ENCODE measurements around the gene PSD. TPM values are rescaled to one million over a fixed set of nuclear protein-coding genes. Genes with fewer than 3 reads are reported as not detected.

The PSD gene
- total and polyA plus RNA-seq, 10 of the 15 experiments (the other 5 are each of a cell fraction or from before 2014, with no cell fraction given), result 0.11 to 2.0 (median 0.49) TPM; not detected in 2

DNA sequence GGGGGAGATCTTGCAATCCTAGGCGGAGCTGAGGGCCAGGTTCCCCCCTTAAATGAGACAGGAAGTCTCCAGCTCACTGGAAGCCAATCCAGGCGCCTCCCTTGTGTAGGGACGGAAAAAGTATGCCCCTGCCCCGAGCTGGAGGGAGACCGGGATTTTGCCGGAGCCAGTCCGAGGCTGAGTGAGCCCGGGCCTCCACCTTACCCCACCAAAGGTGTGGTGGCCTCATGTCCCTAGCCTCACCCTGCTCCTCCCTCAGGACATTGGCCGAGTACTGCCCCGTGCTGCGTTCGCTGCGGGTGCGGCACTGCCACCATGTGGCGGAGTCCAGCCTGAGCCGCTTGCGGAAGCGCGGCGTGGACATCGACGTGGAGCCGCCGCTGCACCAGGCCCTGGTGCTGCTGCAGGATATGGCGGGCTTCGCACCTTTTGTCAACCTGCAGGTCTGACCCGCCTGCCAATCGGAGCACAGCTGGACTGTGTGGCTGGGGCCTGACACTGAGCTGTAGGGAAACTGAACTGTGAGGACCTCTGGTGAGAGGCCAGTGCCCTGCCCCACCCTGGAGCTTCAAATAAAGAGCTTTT, 4.1 kb upstream of the PSD start (continued):
- TF ChIP-seq MXI1 (IDR thresholded peaks at IDR 0.05; ENCODE audit: low read depth, low read length) (peak; percentile 36; the same call in 1 of the 2 replicates), SMAD5 (IDR thresholded peaks at IDR 0.05; ENCODE audit: low read depth) (no peak), HDGF (IDR thresholded peaks at IDR 0.05) (peak; percentile 71), TAF1 (IDR thresholded peaks at IDR 0.05; ENCODE audit: borderline replicate concordance, low read depth, low read length) (no peak), CREM (IDR thresholded peaks at IDR 0.05; ENCODE audit: low read depth) (peak; percentile 49; the same call in 1 of the 2 replicates), CBX5 (IDR thresholded peaks at IDR 0.05; ENCODE audit: low read depth) (no peak), POLR2A (IDR thresholded peaks at IDR 0.05; ENCODE audit: low read depth, low read length) (peak; percentile 62), CREB1 (IDR thresholded peaks at IDR 0.05; ENCODE audit: low read depth) (0 out of 2 replicates have a peak, but pooled peaks have one; percentile 11), PML (IDR thresholded peaks at IDR 0.05; ENCODE audit: low read length) (no peak), RUNX3 (IDR thresholded peaks at IDR 0.05; ENCODE audit: low read length) (peak; percentile 31; the same call in 1 of the 2 replicates), WRNIP1 (IDR thresholded peaks at IDR 0.05; ENCODE audit: borderline replicate concordance, low read depth, low read length) (no peak), SPI1 (IDR thresholded peaks at IDR 0.05; ENCODE audit: borderline replicate concordance, insufficient read depth, low read depth, low read length) (peak; percentile 6; the same call in 1 of the 2 replicates), FOS (IDR thresholded peaks at IDR 0.05; ENCODE audit: borderline replicate concordance, extremely low read depth, insufficient read length) (no peak), ETV6 (conservative IDR thresholded peaks at IDR 0.05 in 1 of 2, IDR thresholded peaks at IDR 0.05 in 1 of 2; ENCODE audit: borderline replicate concordance in 1 of 2, low read depth in 1 of 2) (peak in 1 of 2 experiments; percentile 47; a peak in 1 of 4 replicates), GATAD2B (conservative IDR thresholded peaks at IDR 0.05; ENCODE audit: low read depth) (0 out of 2 replicates have a peak, but pooled peaks have one; percentile 28), CHD2 (IDR thresholded peaks at IDR 0.05; ENCODE audit: borderline replicate concordance, low read depth, low read length) (no peak), SMC3 (IDR thresholded peaks at IDR 0.05; ENCODE audit: borderline replicate concordance, low read length) (peak; percentile 58), ZNF384 (IDR thresholded peaks at IDR 0.05; ENCODE audit: borderline replicate concordance, low read depth, low read length) (no peak), MYC (IDR thresholded peaks at IDR 0.05; ENCODE audit: insufficient read depth, insufficient read length, insufficient replicate concordance, low read length, severe bottlenecking) (peak; percentile 42), RBBP5 (conservative IDR thresholded peaks at IDR 0.05) (no peak)
- TF ChIP-seq, protein P1, sequence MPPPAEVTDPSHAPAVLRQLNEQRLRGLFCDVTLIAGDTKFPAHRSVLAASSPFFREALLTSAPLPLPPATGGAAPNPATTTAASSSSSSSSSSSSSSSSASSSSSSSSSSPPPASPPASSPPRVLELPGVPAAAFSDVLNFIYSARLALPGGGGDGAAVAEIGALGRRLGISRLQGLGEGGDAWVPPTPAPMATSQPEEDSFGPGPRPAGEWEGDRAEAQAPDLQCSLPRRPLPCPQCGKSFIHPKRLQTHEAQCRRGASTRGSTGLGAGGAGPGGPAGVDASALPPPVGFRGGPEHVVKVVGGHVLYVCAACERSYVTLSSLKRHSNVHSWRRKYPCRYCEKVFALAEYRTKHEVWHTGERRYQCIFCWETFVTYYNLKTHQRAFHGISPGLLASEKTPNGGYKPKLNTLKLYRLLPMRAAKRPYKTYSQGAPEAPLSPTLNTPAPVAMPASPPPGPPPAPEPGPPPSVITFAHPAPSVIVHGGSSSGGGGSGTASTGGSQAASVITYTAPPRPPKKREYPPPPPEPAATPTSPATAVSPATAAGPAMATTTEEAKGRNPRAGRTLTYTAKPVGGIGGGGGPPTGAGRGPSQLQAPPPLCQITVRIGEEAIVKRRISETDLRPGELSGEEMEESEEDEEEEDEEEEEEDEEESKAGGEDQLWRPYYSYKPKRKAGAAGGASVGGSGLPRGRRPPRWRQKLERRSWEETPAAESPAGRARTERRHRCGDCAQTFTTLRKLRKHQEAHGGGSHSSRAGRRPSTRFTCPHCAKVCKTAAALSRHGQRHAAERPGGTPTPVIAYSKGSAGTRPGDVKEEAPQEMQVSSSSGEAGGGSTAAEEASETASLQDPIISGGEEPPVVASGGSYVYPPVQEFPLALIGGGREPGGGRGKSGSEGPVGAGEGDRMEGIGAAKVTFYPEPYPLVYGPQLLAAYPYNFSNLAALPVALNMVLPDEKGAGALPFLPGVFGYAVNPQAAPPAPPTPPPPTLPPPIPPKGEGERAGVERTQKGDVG (CRISPR knock-in tag; IDR thresholded peaks at IDR 0.05), result no peak
- TF ChIP-seq, protein P2, sequence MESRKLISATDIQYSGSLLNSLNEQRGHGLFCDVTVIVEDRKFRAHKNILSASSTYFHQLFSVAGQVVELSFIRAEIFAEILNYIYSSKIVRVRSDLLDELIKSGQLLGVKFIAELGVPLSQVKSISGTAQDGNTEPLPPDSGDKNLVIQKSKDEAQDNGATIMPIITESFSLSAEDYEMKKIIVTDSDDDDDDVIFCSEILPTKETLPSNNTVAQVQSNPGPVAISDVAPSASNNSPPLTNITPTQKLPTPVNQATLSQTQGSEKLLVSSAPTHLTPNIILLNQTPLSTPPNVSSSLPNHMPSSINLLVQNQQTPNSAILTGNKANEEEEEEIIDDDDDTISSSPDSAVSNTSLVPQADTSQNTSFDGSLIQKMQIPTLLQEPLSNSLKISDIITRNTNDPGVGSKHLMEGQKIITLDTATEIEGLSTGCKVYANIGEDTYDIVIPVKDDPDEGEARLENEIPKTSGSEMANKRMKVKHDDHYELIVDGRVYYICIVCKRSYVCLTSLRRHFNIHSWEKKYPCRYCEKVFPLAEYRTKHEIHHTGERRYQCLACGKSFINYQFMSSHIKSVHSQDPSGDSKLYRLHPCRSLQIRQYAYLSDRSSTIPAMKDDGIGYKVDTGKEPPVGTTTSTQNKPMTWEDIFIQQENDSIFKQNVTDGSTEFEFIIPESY (IDR thresholded peaks at IDR 0.05), result peak; percentile 99
- TF ChIP-seq, protein P3, sequence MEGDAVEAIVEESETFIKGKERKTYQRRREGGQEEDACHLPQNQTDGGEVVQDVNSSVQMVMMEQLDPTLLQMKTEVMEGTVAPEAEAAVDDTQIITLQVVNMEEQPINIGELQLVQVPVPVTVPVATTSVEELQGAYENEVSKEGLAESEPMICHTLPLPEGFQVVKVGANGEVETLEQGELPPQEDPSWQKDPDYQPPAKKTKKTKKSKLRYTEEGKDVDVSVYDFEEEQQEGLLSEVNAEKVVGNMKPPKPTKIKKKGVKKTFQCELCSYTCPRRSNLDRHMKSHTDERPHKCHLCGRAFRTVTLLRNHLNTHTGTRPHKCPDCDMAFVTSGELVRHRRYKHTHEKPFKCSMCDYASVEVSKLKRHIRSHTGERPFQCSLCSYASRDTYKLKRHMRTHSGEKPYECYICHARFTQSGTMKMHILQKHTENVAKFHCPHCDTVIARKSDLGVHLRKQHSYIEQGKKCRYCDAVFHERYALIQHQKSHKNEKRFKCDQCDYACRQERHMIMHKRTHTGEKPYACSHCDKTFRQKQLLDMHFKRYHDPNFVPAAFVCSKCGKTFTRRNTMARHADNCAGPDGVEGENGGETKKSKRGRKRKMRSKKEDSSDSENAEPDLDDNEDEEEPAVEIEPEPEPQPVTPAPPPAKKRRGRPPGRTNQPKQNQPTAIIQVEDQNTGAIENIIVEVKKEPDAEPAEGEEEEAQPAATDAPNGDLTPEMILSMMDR (IDR thresholded peaks at IDR 0.05 in 2 of 3, conservative IDR thresholded peaks at IDR 0.05 in 1 of 3; ENCODE audit: control insufficient read depth in 2 of 3, extremely low read depth in 1 of 3, insufficient read depth in 1 of 3, low read depth in 3 of 3, low read length in 3 of 3), result peak; percentile 72 to 83 (median 75)
- TF ChIP-seq, protein P4, sequence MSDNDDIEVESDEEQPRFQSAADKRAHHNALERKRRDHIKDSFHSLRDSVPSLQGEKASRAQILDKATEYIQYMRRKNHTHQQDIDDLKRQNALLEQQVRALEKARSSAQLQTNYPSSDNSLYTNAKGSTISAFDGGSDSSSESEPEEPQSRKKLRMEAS (IDR thresholded peaks at IDR 0.05; ENCODE audit: low read depth, low read length), result peak; percentile 56; the same call in 1 of the 2 replicates

Data from GM12878 (cell line).